ENCODE data around the gene APBA1. TPM values are rescaled to one million over a fixed set of nuclear protein-coding genes. Genes with fewer than 3 reads are reported as not detected.
A peak's percentile ranks its signal among the peaks of the same experiment; 100 is the strongest.

APBA1 gene
- polyA plus RNA-seq, 1 donor (not counting 4 experiments of a cell fraction or from before 2014, with no cell fraction given): 0.66 TPM

DNA sequence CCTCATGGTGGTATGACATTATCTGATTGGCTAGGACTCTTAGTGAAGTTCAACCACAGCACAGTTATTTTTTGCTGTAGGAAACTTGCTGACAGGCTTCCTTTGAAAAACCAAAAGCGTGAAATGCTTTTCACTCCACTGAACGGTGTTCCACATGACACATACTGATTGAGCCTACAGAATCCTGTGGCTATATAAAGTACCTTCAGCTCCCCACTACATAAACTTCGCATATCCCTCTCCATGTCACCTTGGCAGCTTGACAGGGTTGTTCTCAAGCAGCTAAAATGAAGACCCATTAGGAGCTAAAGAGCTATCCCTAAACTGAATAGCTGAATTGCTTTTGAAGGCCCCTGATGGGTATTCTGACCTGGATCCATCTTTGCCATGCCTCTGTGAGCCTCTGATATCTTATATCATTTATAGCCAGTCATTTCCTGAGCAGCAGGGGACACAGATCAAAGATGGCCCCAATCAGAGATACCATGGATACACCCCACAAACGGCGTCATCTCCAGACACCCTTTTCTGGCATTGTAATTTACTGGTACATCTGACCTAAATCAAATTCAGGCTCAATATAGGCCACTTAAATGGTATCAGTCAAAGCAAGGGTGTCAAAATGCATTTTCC, 91.5 kb downstream of the APBA1 start:
- no peaks in the 10 kb centered on the region for H3K36me3 ChIP-seq (ENCODE audit: control insufficient read depth in 2 of 2, extremely low read depth in 1 of 2, insufficient read depth in 2 of 2, low read length in 2 of 2)
- H3K79me2 ChIP-seq (ENCODE audit: control insufficient read depth, insufficient read depth, low read length): no peaks in the 10 kb centered on the region
- H4K20me1 ChIP-seq (ENCODE audit: control insufficient read depth, extremely low read depth, insufficient read depth, low read length): no peaks in the 10 kb centered on the region
- H3K9ac ChIP-seq (ENCODE audit: control insufficient read depth, extremely low read depth, insufficient read depth, low read length): no peak overlapping the region
- H3K4me2 ChIP-seq (ENCODE audit: control insufficient read depth, extremely low read depth, insufficient read depth, low read depth, low read length): no peak overlapping the region
- H3K4me3 ChIP-seq (ENCODE audit: control insufficient read depth in 2 of 3, extremely low read depth in 1 of 3, insufficient read depth in 2 of 3, low read depth in 1 of 3, low read length in 3 of 3): no peak overlapping the region
- no peak for DNase-seq (ENCODE audit: low read depth, low spot score)
- H3K27me3 ChIP-seq (ENCODE audit: control insufficient read depth, extremely low read depth, insufficient read depth, low read length): no peaks in the 10 kb centered on the region
- TF ChIP-seq, protein P1, sequence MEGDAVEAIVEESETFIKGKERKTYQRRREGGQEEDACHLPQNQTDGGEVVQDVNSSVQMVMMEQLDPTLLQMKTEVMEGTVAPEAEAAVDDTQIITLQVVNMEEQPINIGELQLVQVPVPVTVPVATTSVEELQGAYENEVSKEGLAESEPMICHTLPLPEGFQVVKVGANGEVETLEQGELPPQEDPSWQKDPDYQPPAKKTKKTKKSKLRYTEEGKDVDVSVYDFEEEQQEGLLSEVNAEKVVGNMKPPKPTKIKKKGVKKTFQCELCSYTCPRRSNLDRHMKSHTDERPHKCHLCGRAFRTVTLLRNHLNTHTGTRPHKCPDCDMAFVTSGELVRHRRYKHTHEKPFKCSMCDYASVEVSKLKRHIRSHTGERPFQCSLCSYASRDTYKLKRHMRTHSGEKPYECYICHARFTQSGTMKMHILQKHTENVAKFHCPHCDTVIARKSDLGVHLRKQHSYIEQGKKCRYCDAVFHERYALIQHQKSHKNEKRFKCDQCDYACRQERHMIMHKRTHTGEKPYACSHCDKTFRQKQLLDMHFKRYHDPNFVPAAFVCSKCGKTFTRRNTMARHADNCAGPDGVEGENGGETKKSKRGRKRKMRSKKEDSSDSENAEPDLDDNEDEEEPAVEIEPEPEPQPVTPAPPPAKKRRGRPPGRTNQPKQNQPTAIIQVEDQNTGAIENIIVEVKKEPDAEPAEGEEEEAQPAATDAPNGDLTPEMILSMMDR (optimal IDR thresholded peaks at IDR 0.05 in 1 of 3, IDR thresholded peaks at IDR 0.05 in 1 of 3, conservative IDR thresholded peaks at IDR 0.05 in 1 of 3; ENCODE audit: extremely low read depth in 1 of 3, insufficient read depth in 2 of 3, low read length in 3 of 3): no peak
- dilution Hi-C loops (cut with MboI; ENCODE audit: extremely low pct_ligation_motif_present, low sequenced_read_pairs): no loop called here
- FAIRE-seq: peak; percentile 13
- H3K9me1 ChIP-seq (ENCODE audit: control insufficient read depth, extremely low read depth, insufficient read depth, low read length): no peaks in the 10 kb centered on the region
- peaks cover 11% of the 10 kb centered on the region for H3K4me1 ChIP-seq (ENCODE audit: control insufficient read depth, extremely low read depth, insufficient read depth, low read length)
- H3K27ac ChIP-seq (ENCODE audit: control insufficient read depth, insufficient read depth, low read length): no peak overlapping the region
- no peaks in the 10 kb centered on the region for H3K9me3 ChIP-seq (ENCODE audit: control insufficient read depth, low read depth, low read length)
- H2AFZ ChIP-seq (ENCODE audit: control insufficient read depth, low read length): no peak overlapping the region

DNA sequence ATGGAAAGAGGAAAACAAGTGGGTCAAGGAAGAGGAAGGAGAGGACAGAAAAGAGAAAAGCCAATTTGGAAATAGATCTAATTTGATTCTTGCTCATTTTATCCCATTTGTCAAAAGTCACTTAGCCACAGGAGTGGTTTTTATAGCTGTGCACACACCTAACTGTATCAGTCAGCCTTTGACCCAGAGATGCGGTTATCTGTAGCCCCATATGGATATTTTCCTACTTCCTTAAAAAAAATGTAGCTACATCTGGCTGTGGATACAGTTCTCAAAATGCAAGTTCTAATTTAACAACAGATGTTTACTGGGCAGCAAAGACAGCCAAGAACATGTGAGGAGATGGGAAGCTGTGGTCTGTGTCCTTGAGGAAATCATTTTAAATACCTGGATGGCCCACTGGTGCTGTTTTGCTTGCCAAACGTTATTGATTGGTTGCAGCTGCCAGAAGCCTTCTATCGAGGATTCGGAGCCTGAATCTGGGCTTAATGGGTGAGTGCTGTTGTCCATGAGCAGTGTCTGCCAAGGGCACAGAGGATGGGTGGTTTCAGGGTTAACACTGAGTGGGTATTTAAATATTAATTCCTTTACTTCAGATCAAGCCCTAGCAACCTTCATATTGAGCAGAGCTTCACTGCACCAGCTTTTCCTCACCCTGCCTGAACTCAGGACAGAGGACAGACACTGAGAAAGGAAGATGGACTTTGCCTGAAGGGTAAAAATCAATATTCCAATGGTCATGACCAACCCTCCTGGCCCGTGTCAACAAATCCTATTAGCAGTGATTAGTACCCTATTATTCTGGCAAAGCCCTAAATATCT, 92.2 kb downstream of the APBA1 start:
- Histone ChIP-seq H3K4me1 (ENCODE audit: control insufficient read depth, extremely low read depth, insufficient read depth, low read length) (peaks cover 11% of the 10 kb centered on the region), H4K20me1 (ENCODE audit: control insufficient read depth, extremely low read depth, insufficient read depth, low read length) (no peaks in the 10 kb centered on the region), H3K4me3 (ENCODE audit: control insufficient read depth in 2 of 3, extremely low read depth in 1 of 3, insufficient read depth in 2 of 3, low read depth in 1 of 3, low read length in 3 of 3) (no peak overlapping the region), H3K4me2 (ENCODE audit: control insufficient read depth, extremely low read depth, insufficient read depth, low read depth, low read length) (no peak overlapping the region), H3K27ac (ENCODE audit: control insufficient read depth, insufficient read depth, low read length) (no peak overlapping the region), H2AFZ (ENCODE audit: control insufficient read depth, low read length) (no peak overlapping the region), H3K36me3 (ENCODE audit: control insufficient read depth in 2 of 2, extremely low read depth in 1 of 2, insufficient read depth in 2 of 2, low read length in 2 of 2) (no peaks in the 10 kb centered on the region), H3K9me3 (ENCODE audit: control insufficient read depth, low read depth, low read length) (no peaks in the 10 kb centered on the region), H3K79me2 (ENCODE audit: control insufficient read depth, insufficient read depth, low read length) (no peaks in the 10 kb centered on the region), H3K27me3 (ENCODE audit: control insufficient read depth, extremely low read depth, insufficient read depth, low read length) (no peaks in the 10 kb centered on the region), H3K9me1 (ENCODE audit: control insufficient read depth, extremely low read depth, insufficient read depth, low read length) (no peaks in the 10 kb centered on the region), H3K9ac (ENCODE audit: control insufficient read depth, extremely low read depth, insufficient read depth, low read length) (no peak overlapping the region)
- FAIRE-seq (no peak), DNase-seq (ENCODE audit: low read depth, low spot score) (no peak)
- TF ChIP-seq, protein P1 (optimal IDR thresholded peaks at IDR 0.05 in 1 of 3, IDR thresholded peaks at IDR 0.05 in 1 of 3, conservative IDR thresholded peaks at IDR 0.05 in 1 of 3; ENCODE audit: extremely low read depth in 1 of 3, insufficient read depth in 2 of 3, low read length in 3 of 3): no peak
- no peak for TF ChIP-seq EZH2 (IDR thresholded peaks at IDR 0.05; ENCODE audit: low read length)
- dilution Hi-C loops (cut with MboI; ENCODE audit: extremely low pct_ligation_motif_present, low sequenced_read_pairs): no loop called here

Data from keratinocyte (primary cell).